Body of pancreas (tissue), 4 donors: ENCODE results near the gene CLPSL1. TPM values are rescaled to one million over a fixed set of nuclear protein-coding genes. Genes with fewer than 3 reads are reported as not detected.

Experiments
- ATAC-seq: fragments of 150-250 bp; one replicate; pipeline ENCODE4 v1.9.1; 2016
- DNase-seq, 4 donors: peaks; one replicate each; pipeline ENCODE4 v3.0.0-alpha.2; 2019
- H3K27ac ChIP-seq, 4 donors: fragments of 200-600 bp; sonication (generic); 1 replicate in 3 of 4; 2 replicates in 1 of 4; pipeline versions ENCODE4 v1.5.1 to v1.6.1; 2016 to 2019; ENCODE audit warnings: mild to moderate bottlenecking in 1 of 4, mixed read lengths in 1 of 4, moderate library complexity in 1 of 4
- H3K27me3 ChIP-seq, 2 donors: fragments of 200-600 bp; sonication (generic); one replicate each; pipeline ENCODE4 v1.6.0; 2016; ENCODE audit warnings: mild to moderate bottlenecking in 1 of 2
- H3K36me3 ChIP-seq, 2 donors: fragments of 200-600 bp; sonication (generic); replicated peaks in 1 of 2; 2 replicates each; pipeline ENCODE4 v1.5.1; 2016; ENCODE audit warnings: low read depth in 2 of 2; ENCODE audit not compliant: insufficient read depth in 1 of 2
- H3K4me1 ChIP-seq: fragments of 200-600 bp; sonication (generic); one replicate; pipeline ENCODE4 v1.6.0; 2016
- H3K4me3 ChIP-seq, 2 donors: fragments of 200-600 bp; sonication (generic); 1 replicate in 1 of 2; 2 replicates in 1 of 2; pipeline ENCODE4 v1.5.1; 2016 to 2019
- H3K9me3 ChIP-seq, 3 donors: fragments of 200-600 bp; sonication (generic); 1 replicate in 2 of 3; 2 replicates in 1 of 3; pipeline ENCODE4 v1.5.1; 2016
- CTCF ChIP-seq, 7 experiments: fragments of 450-650 bp in 4 of 7; fragments of 200-600 bp in 3 of 7; sonication (generic) in 3 of 7; IDR thresholded peaks; one replicate each; pipeline ENCODE4 v1.5.1; 2016 to 2019; ENCODE audit warnings: antibody characterized with exemption in 7 of 7
- POLR2A ChIP-seq, 3 donors: fragments of 450-650 bp; IDR thresholded peaks; one replicate each; pipeline ENCODE4 v1.6.1; 2016; ENCODE audit warnings: antibody characterized with exemption in 3 of 3, mild to moderate bottlenecking in 2 of 3
- WGBS, 2 donors: methylation state at CpG; one replicate each; pipeline ENCODE4 v1.1.5; 2017; 5-methylcytosine and 5-hydroxymethylcytosine counted together
- intact Hi-C: fragments of 100-400 bp; cut with DNase I; formaldehyde crosslinking; loops from one replicate; pipeline ENCODE4 v1.15.1; 2023
- total RNA-seq, 2 donors: library from RNA; depleted of rRNA; stranded (reverse); fragments of >200 nt; gene quantifications; one replicate each; pipeline ENCODE4 v1.1.0, GENCODE V29; 2016

CLPSL1 gene
- total RNA-seq, 2 donors from 2014 or later, result 7.8 to 11.9 TPM

- DNase-seq, result no peak
- H3K4me1 ChIP-seq, result peaks cover 12% of the 10 kb centered on the region
- H3K27ac ChIP-seq, result peak overlapping the region; percentile 1 to 76 (median 50)
- H3K36me3 ChIP-seq, result no peaks in the 10 kb centered on the region
- no peak overlapping the region for H3K4me3 ChIP-seq
- TF ChIP-seq POLR2A (IDR thresholded peaks at IDR 0.05), result no peak
- TF ChIP-seq CTCF (IDR thresholded peaks at IDR 0.05), result no peak
- intact Hi-C loops, result no loop called here
- H3K27me3 ChIP-seq, result no peaks in the 10 kb centered on the region
- WGBS, 2 donors, result 47 to 54% methylated on average over 3 of the region's 3 CpGs
- peak; percentile 7 for ATAC-seq
- H3K9me3 ChIP-seq, result no peaks in the 10 kb centered on the region
These were observed 25.4 kb upstream of the CLPSL1 start for GRCh38 chr6:35755278-35755924.

GRCh38 chr6:35757456-35758123 is 23.2 kb upstream of the CLPSL1 start:
- no peak for TF ChIP-seq POLR2A (IDR thresholded peaks at IDR 0.05)
- TF ChIP-seq CTCF (IDR thresholded peaks at IDR 0.05), result peak in 4 of 7 experiments; percentile 6 to 58 (median 13)
- H3K4me1 ChIP-seq, result peaks cover 12% of the 10 kb centered on the region
- no peak overlapping the region for H3K4me3 ChIP-seq
- no peak overlapping the region for H3K27ac ChIP-seq
- 54 to 58% methylated on average over 10 of the region's 10 CpGs for whole genome bisulfite sequencing, 2 donors
- no peaks in the 10 kb centered on the region for H3K36me3 ChIP-seq
- H3K9me3 ChIP-seq, result no peaks in the 10 kb centered on the region
- peak in 2 of 4 donors; percentile 19 to 75 for DNase-seq
- no peaks in the 10 kb centered on the region for H3K27me3 ChIP-seq
- no peak for ATAC-seq
- intact Hi-C loops, result no loop called here

- Histone ChIP-seq H3K27ac (no peak overlapping the region), H3K27me3 (no peaks in the 10 kb centered on the region), H3K9me3 (no peaks in the 10 kb centered on the region), H3K4me1 (peaks cover 19% of the 10 kb centered on the region), H3K4me3 (no peak overlapping the region), H3K36me3 (no peaks in the 10 kb centered on the region)
- ATAC-seq (no peak), DNase-seq (no peak)
- WGBS, 2 donors, result 69 to 79% methylated on average over 3 of the region's 3 CpGs
- intact Hi-C loops, result no loop called here
- TF ChIP-seq POLR2A (IDR thresholded peaks at IDR 0.05) (no peak), CTCF (IDR thresholded peaks at IDR 0.05) (no peak)
These were observed 21.4 kb upstream of the CLPSL1 start for GRCh38 chr6:35759426-35759825.

- DNase-seq, result no peak
- no peaks in the 10 kb centered on the region for H3K27me3 ChIP-seq
These were observed 15.1 kb upstream of the CLPSL1 start for GRCh38 chr6:35765739-35766138.

More at GRCh38 chr6:35765739-35766138, 15.1 kb upstream of the CLPSL1 start:
- H3K36me3 ChIP-seq, result no peaks in the 10 kb centered on the region
- H3K27ac ChIP-seq, result no peak overlapping the region
- intact Hi-C loops, result no loop called here
- H3K4me1 ChIP-seq, result peaks cover 14% of the 10 kb centered on the region
- WGBS, 2 donors, result 82 to 87% methylated on average over 22 to 23 of the region's 23 CpGs
- no peaks in the 10 kb centered on the region for H3K9me3 ChIP-seq
- H3K4me3 ChIP-seq, result no peak overlapping the region
- no peak for ATAC-seq
- TF ChIP-seq POLR2A (IDR thresholded peaks at IDR 0.05) (no peak), CTCF (IDR thresholded peaks at IDR 0.05) (no peak)
